Spleen (tissue), 7 donors: ENCODE data around the gene TSEN15.

Experiments used
- CTCF ChIP-seq, 11 experiments: fragments of 200-600 bp in 7 of 11; fragments of 450-650 bp in 4 of 11; sonication (generic) in 4 of 11; IDR thresholded peaks in 8 of 11; conservative IDR thresholded peaks in 3 of 11; 1 replicate in 7 of 11; 2 replicates in 4 of 11; pipeline versions ENCODE4 v1.4.0 to v1.8.0; 2016 to 2021; ENCODE audit warnings: antibody characterized with exemption in 11 of 11, inconsistent platforms in 4 of 11, mild to moderate bottlenecking in 1 of 11
- POLR2A ChIP-seq, 3 donors: fragments of 450-650 bp; IDR thresholded peaks; one replicate each; pipeline ENCODE4 v1.5.1; 2017; ENCODE audit warnings: antibody characterized with exemption in 3 of 3, mild to moderate bottlenecking in 1 of 3
- POLR2AphosphoS5 ChIP-seq, 3 donors: sonication (generic); formaldehyde crosslinking; IDR thresholded peaks; one replicate each; pipeline ENCODE4 v1.5.1; 2017; ENCODE audit warnings: antibody characterized with exemption in 3 of 3
- donor health status: DM: no; HTN: no; CAD: no; lungs with moderate emphysema.
- donor health status: DM: no; HTN: no; CAD: no.
- donor health status: DM: no; HTN: no; CAD: no.

GRCh38 chr1:184114818-184115398 lies 63.4 kb downstream of the TSEN15 start:
- TF ChIP-seq POLR2AphosphoS5 (IDR thresholded peaks at IDR 0.05), result no peak
- TF ChIP-seq CTCF (IDR thresholded peaks at IDR 0.05 in 8 of 11, conservative IDR thresholded peaks at IDR 0.05 in 3 of 11), result no peak
- TF ChIP-seq POLR2A (IDR thresholded peaks at IDR 0.05), result no peak
